WTC11 (cell line): ENCODE measurements around the gene MYO7B. TPM values are rescaled to one million over a fixed set of nuclear protein-coding genes. Genes with fewer than 3 reads are reported as not detected.

Experiments used
- ATAC-seq: fragments of 200-7000 bp; cut with Tn5 transposase; 2 replicates; pipeline ENCODE4 v1.10.0; 2021; ENCODE audit warnings: mild to moderate bottlenecking, moderate library complexity
- CTCF ChIA-PET: fragments of 300-600 bp; sonication (Branson Sonifier 250); formaldehyde crosslinking; loops from one replicate; lab custom pipeline; 2021; ENCODE audit warnings: antibody characterized with exemption; lab: Charles Lee
- POLR2A ChIA-PET: fragments of 350-600 bp; sonication (Branson Sonifier 250); formaldehyde crosslinking; loops from one replicate; lab custom pipeline; 2021; ENCODE audit warnings: antibody characterized with exemption; lab: Charles Lee
- DNase-seq: peaks from one replicate; pipeline ENCODE4 v3.0.0; 2021; ENCODE audit warnings: low spot score
- H3K27ac Mint-ChIP-seq: 2 replicates; pipeline ENCODE4 v1.8.0; 2021; ENCODE audit warnings: mixed read lengths
- H3K27me3 Mint-ChIP-seq: 2 replicates; pipeline ENCODE4 v1.8.0; 2021; ENCODE audit warnings: low read depth, mild to moderate bottlenecking, moderate library complexity, mixed read lengths
- H3K36me3 Mint-ChIP-seq: 2 replicates; pipeline ENCODE4 v1.8.0; 2021; ENCODE audit warnings: mixed read lengths
- H3K4me1 Mint-ChIP-seq: 2 replicates; pipeline ENCODE4 v1.8.0; 2022; ENCODE audit warnings: mixed read lengths
- H3K4me3 Mint-ChIP-seq: 2 replicates; pipeline ENCODE4 v1.8.0; 2021; ENCODE audit warnings: mild to moderate bottlenecking, moderate library complexity, mixed read lengths
- H3K9me3 Mint-ChIP-seq: 2 replicates; pipeline ENCODE4 v1.8.0; 2021; ENCODE audit warnings: mixed read lengths
- AR ChIP-seq: fragments of 250-450 bp; sonication (Bioruptor Pico); IDR thresholded peaks from 2 replicates; pipeline ENCODE4 v1.9.0; 2021; ENCODE audit warnings: mild to moderate bottlenecking
- CDX4 ChIP-seq: fragments of 250-450 bp; sonication (Bioruptor Pico); IDR thresholded peaks from 2 replicates; pipeline ENCODE4 v1.9.0; 2021; ENCODE audit warnings: moderate library complexity, mild to moderate bottlenecking, inconsistent platforms, borderline replicate concordance
- ESRRA ChIP-seq: sonication (generic); formaldehyde crosslinking; IDR thresholded peaks from 2 replicates; pipeline ENCODE4 v1.8.1; 2022; ENCODE audit warnings: mild to moderate bottlenecking, missing genetic modification reagents, borderline replicate concordance
- IRF2 ChIP-seq: sonication (generic); formaldehyde crosslinking; IDR thresholded peaks from 2 replicates; pipeline ENCODE4 v1.8.0; 2022; ENCODE audit warnings: low read depth, missing genetic modification reagents, borderline replicate concordance
- JUN ChIP-seq: sonication (generic); formaldehyde crosslinking; IDR thresholded peaks from 2 replicates; pipeline ENCODE4 v1.8.0; 2023; ENCODE audit warnings: mild to moderate bottlenecking, missing genetic modification reagents
- MYBL2 ChIP-seq: sonication (generic); formaldehyde crosslinking; IDR thresholded peaks from 2 replicates; pipeline ENCODE4 v1.8.1; 2023; ENCODE audit warnings: mild to moderate bottlenecking, moderate library complexity, missing genetic modification reagents
- NR2C2 ChIP-seq: sonication (generic); formaldehyde crosslinking; IDR thresholded peaks from 2 replicates; pipeline ENCODE4 v1.8.0; 2022; ENCODE audit warnings: mild to moderate bottlenecking, missing genetic modification reagents
- SMAD3 ChIP-seq: sonication (generic); formaldehyde crosslinking; IDR thresholded peaks from 2 replicates; pipeline ENCODE4 v1.8.0; 2022; ENCODE audit warnings: missing genetic modification reagents, mild to moderate bottlenecking, borderline replicate concordance
- SP1 ChIP-seq: sonication (generic); formaldehyde crosslinking; conservative IDR thresholded peaks from 2 replicates; pipeline ENCODE4 v1.8.1; 2022; ENCODE audit warnings: missing genetic modification reagents
- TP53 ChIP-seq: sonication (generic); formaldehyde crosslinking; IDR thresholded peaks from 2 replicates; pipeline ENCODE4 v1.8.1; 2023; ENCODE audit warnings: mild to moderate bottlenecking, missing genetic modification reagents
- ZNF317 ChIP-seq: sonication (generic); formaldehyde crosslinking; IDR thresholded peaks from 2 replicates; pipeline ENCODE4 v1.8.1; 2023; ENCODE audit warnings: low read depth, mild to moderate bottlenecking, moderate library complexity, missing genetic modification reagents, borderline replicate concordance
- ZNF425 ChIP-seq: fragments of 250-450 bp; sonication (Bioruptor Pico); conservative IDR thresholded peaks from 2 replicates; pipeline ENCODE4 v1.9.0; 2021; ENCODE audit warnings: mild to moderate bottlenecking
- total RNA-seq: library from RNA; stranded (reverse); gene quantifications from 3 replicates; pipeline ENCODE4 v1.2.3, GENCODE V29; 2021
- TF ChIP-seq, protein P1 (sequence below): sonication (generic); formaldehyde crosslinking; IDR thresholded peaks from 2 replicates; pipeline ENCODE4 v1.8.1; 2023; ENCODE audit warnings: mild to moderate bottlenecking, missing genetic modification reagents
- TF ChIP-seq, protein P2 (sequence below): sonication (generic); formaldehyde crosslinking; IDR thresholded peaks from 2 replicates; pipeline ENCODE4 v1.8.0; 2022; ENCODE audit warnings: mild to moderate bottlenecking, missing genetic modification reagents

MYO7B gene
- total RNA-seq, 1 experiment from 2014 or later = not detected

GRCh38 chr2:127536707-127537541, 1.4 kb downstream of the MYO7B start:
- ChIA-PET CTCF (no interaction called here), POLR2A (no interaction called here)
- Mint-ChIP-seq H3K4me1 (no peaks in the 10 kb centered on the region), H3K27me3 (peaks cover 14% of the 10 kb centered on the region), H3K4me3 (no peak overlapping the region), H3K27ac (no peak overlapping the region), H3K9me3 (no peaks in the 10 kb centered on the region), H3K36me3 (no peaks in the 10 kb centered on the region)
- no peak for ATAC-seq
- no peak for DNase-seq
- no peak for TF ChIP-seq TP53 (CRISPR knock-in tag)

DNA sequence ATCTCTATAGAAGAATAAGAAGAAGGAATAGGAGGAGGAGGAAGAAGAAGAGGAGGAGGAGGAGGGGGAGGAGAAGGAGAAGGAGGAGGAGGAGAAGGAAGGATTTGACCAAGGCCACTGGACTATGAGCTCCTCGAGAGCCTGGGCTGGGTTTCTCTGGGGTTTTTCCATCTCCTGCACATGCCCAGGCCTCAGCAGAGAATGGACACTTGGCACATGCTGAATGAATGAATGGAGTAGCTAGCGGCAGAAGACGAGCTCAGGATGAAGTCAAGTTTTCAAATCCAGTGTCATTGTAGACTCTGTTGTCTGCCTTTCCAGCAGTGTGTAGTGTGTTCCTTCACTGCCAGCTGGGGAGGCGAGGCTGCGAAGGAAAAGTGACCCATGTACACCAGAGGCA, 2.2 kb downstream of the MYO7B start:
- ChIA-PET CTCF (no interaction called here), POLR2A (interaction anchor here (0.7 kb wide), 1 partner anchor 24 kb away, joined by 3 read pairs; no protein-coding TSS in a partner anchor)
- no peaks in the 10 kb centered on the region for H3K4me1 Mint-ChIP-seq
- H3K9me3 Mint-ChIP-seq = no peaks in the 10 kb centered on the region
- DNase-seq = no peak
- H3K4me3 Mint-ChIP-seq = no peak overlapping the region
- TF ChIP-seq SP1 (no peak), JUN (CRISPR knock-in tag) (no peak), CDX4 (CRISPR knock-in tag) (no peak), MYBL2 (CRISPR knock-in tag) (no peak), ESRRA (CRISPR knock-in tag) (no peak), IRF2 (CRISPR knock-in tag) (no peak), AR (CRISPR knock-in tag) (no peak), ZNF317 (CRISPR knock-in tag) (no peak), SMAD3 (no peak), NR2C2 (no peak), ZNF425 (CRISPR knock-in tag) (no peak)
- TF ChIP-seq, protein P1, sequence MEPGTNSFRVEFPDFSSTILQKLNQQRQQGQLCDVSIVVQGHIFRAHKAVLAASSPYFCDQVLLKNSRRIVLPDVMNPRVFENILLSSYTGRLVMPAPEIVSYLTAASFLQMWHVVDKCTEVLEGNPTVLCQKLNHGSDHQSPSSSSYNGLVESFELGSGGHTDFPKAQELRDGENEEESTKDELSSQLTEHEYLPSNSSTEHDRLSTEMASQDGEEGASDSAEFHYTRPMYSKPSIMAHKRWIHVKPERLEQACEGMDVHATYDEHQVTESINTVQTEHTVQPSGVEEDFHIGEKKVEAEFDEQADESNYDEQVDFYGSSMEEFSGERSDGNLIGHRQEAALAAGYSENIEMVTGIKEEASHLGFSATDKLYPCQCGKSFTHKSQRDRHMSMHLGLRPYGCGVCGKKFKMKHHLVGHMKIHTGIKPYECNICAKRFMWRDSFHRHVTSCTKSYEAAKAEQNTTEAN (CRISPR knock-in tag) = no peak
- TF ChIP-seq, protein P2, sequence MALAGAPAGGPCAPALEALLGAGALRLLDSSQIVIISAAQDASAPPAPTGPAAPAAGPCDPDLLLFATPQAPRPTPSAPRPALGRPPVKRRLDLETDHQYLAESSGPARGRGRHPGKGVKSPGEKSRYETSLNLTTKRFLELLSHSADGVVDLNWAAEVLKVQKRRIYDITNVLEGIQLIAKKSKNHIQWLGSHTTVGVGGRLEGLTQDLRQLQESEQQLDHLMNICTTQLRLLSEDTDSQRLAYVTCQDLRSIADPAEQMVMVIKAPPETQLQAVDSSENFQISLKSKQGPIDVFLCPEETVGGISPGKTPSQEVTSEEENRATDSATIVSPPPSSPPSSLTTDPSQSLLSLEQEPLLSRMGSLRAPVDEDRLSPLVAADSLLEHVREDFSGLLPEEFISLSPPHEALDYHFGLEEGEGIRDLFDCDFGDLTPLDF (CRISPR knock-in tag) = no peak
- H3K27ac Mint-ChIP-seq = no peak overlapping the region
- no peaks in the 10 kb centered on the region for H3K36me3 Mint-ChIP-seq
- no peak for ATAC-seq
- peaks cover 17% of the 10 kb centered on the region for H3K27me3 Mint-ChIP-seq
